Calu3 (cell line): ENCODE results near the gene CFAP299. TPM values are rescaled to one million over a fixed set of nuclear protein-coding genes. Genes with fewer than 3 reads are reported as not detected.

Experiments used
- BruUV-seq: library from RNA; stranded (reverse); fragments of 400-500 nt; replicated peaks from 2 replicates; lab custom pipeline; 2021; lab: Mats Ljungman, UMichigan
- CTCF ChIA-PET: fragments of 300-600 bp; sonication (Branson Sonifier 250); formaldehyde crosslinking; loops from one replicate; lab custom pipeline; 2022; ENCODE audit warnings: antibody characterized with exemption; lab: Charles Lee
- DNase-seq: peaks from one replicate; pipeline ENCODE4 v3.0.0; 2022
- H3K27ac Mint-ChIP-seq: one replicate; pipeline ENCODE4 v1.8.0; 2022; ENCODE audit warnings: mixed read lengths; ENCODE audit not compliant: unreplicated experiment
- H3K27me3 Mint-ChIP-seq: one replicate; pipeline ENCODE4 v1.8.0; 2022; ENCODE audit warnings: mixed read lengths; ENCODE audit not compliant: unreplicated experiment
- H3K36me3 Mint-ChIP-seq: one replicate; pipeline ENCODE4 v1.8.0; 2022; ENCODE audit warnings: mild to moderate bottlenecking, moderate library complexity, mixed read lengths; ENCODE audit not compliant: insufficient read depth, unreplicated experiment
- H3K4me1 Mint-ChIP-seq: one replicate; pipeline ENCODE4 v1.8.0; 2022; ENCODE audit warnings: mild to moderate bottlenecking, low read depth, mixed read lengths; ENCODE audit not compliant: unreplicated experiment
- H3K4me3 Mint-ChIP-seq: one replicate; pipeline ENCODE4 v1.8.0; 2022; ENCODE audit warnings: mild to moderate bottlenecking, low read depth, moderate library complexity, mixed read lengths; ENCODE audit not compliant: unreplicated experiment
- H3K9me3 Mint-ChIP-seq: one replicate; pipeline ENCODE4 v1.8.0; 2022; ENCODE audit warnings: low read depth, mixed read lengths; ENCODE audit not compliant: unreplicated experiment
- CTCF ChIP-seq: fragments of 200-600 bp; IDR thresholded peaks from one replicate; pipeline ENCODE4 v1.8.0; 2022; ENCODE audit warnings: antibody characterized with exemption; ENCODE audit not compliant: unreplicated experiment
- intact Hi-C: fragments of 100-400 bp; cut with micrococcal nuclease; formaldehyde crosslinking; loops from one replicate; pipeline ENCODE4 v1.10.0; 2022; ENCODE audit not compliant: unreplicated experiment
- total RNA-seq: library from RNA; stranded (reverse); gene quantifications from 2 replicates; pipeline ENCODE4 v1.2.3, GENCODE V29; 2022

Gene CFAP299
- total RNA-seq, 1 experiment from 2014 or later: not detected

- intact Hi-C loops: no loop called here
- Mint-ChIP-seq H3K27me3 (no peaks in the 10 kb centered on the region), H3K36me3 (no peaks in the 10 kb centered on the region), H3K9me3 (peaks cover 2% of the 10 kb centered on the region), H3K27ac (no peak overlapping the region), H3K4me1 (no peaks in the 10 kb centered on the region), H3K4me3 (no peak overlapping the region)
- no peak for DNase-seq
- BruUV-seq: no TSS peak
- TF ChIP-seq CTCF: no peak
- CTCF ChIA-PET: no interaction called here
Measured at GRCh38 chr4:80393970-80394250, 58.4 kb downstream of the CFAP299 start.

- BruUV-seq: no TSS peak
- H3K9me3 Mint-ChIP-seq: peaks cover 2% of the 10 kb centered on the region
- no peak overlapping the region for H3K4me3 Mint-ChIP-seq
- no peak for TF ChIP-seq CTCF
- H3K4me1 Mint-ChIP-seq: no peaks in the 10 kb centered on the region
- intact Hi-C loops: no loop called here
- CTCF ChIA-PET: no interaction called here
- no peak overlapping the region for H3K27ac Mint-ChIP-seq
- no peaks in the 10 kb centered on the region for H3K27me3 Mint-ChIP-seq
- no peaks in the 10 kb centered on the region for H3K36me3 Mint-ChIP-seq
- no peak for DNase-seq
Measured at GRCh38 chr4:80407246-80407645, 71.7 kb downstream of the CFAP299 start.

- Mint-ChIP-seq H3K27me3 (no peaks in the 10 kb centered on the region), H3K9me3 (no peaks in the 10 kb centered on the region), H3K4me3 (no peak overlapping the region), H3K36me3 (no peaks in the 10 kb centered on the region), H3K27ac (no peak overlapping the region), H3K4me1 (no peaks in the 10 kb centered on the region)
- TF ChIP-seq CTCF: no peak
- DNase-seq: no peak
- CTCF ChIA-PET: no interaction called here
- BruUV-seq: no TSS peak
- intact Hi-C loops: no loop called here
Measured at GRCh38 chr4:80409809-80410208, 74.3 kb downstream of the CFAP299 start.

GRCh38 chr4:80412322-80412721 lies 76.8 kb downstream of the CFAP299 start:
- no peak for DNase-seq
- no peaks in the 10 kb centered on the region for H3K9me3 Mint-ChIP-seq
- H3K27me3 Mint-ChIP-seq: no peaks in the 10 kb centered on the region
- H3K27ac Mint-ChIP-seq: no peak overlapping the region
- no peak overlapping the region for H3K4me3 Mint-ChIP-seq
- TF ChIP-seq CTCF: no peak
- CTCF ChIA-PET: no interaction called here
- intact Hi-C loops: no loop called here
- H3K4me1 Mint-ChIP-seq: no peaks in the 10 kb centered on the region
- no TSS peak for BruUV-seq
- H3K36me3 Mint-ChIP-seq: no peaks in the 10 kb centered on the region

- Mint-ChIP-seq H3K36me3 (no peaks in the 10 kb centered on the region), H3K4me3 (no peak overlapping the region), H3K27me3 (no peaks in the 10 kb centered on the region), H3K9me3 (no peaks in the 10 kb centered on the region), H3K4me1 (no peaks in the 10 kb centered on the region), H3K27ac (no peak overlapping the region)
- BruUV-seq: no TSS peak
- TF ChIP-seq CTCF: no peak
- intact Hi-C loops: no loop called here
- no peak for DNase-seq
- CTCF ChIA-PET: no interaction called here
Measured at GRCh38 chr4:80413086-80413485, 77.6 kb downstream of the CFAP299 start.
